ENCODE results near the gene NCS1.

Gene NCS1

GRCh38 chr9:130128733-130129431, 43.3 kb upstream of the NCS1 start (continued):
- TF ChIP-seq SP3 (tag by site-specific recombination; IDR thresholded peaks at IDR 0.05) = no peak
- TF ChIP-seq FEZF1 (tag by site-specific recombination; IDR thresholded peaks at IDR 0.05) = peak; percentile 61; the same call in 1 of the 2 replicates
- no peak for TF ChIP-seq ZNF830 (tag by site-specific recombination; IDR thresholded peaks at IDR 0.05; ENCODE audit: low read depth)
- TF ChIP-seq ZNF624 (tag by site-specific recombination; IDR thresholded peaks at IDR 0.05) = no peak
- TF ChIP-seq ZNF629 (tag by site-specific recombination; IDR thresholded peaks at IDR 0.05) = peak; percentile 88
- TF ChIP-seq TCF7L2 (IDR thresholded peaks at IDR 0.05; ENCODE audit: borderline replicate concordance, low read depth, low read length) = no peak
- peak; percentile 70 for TF ChIP-seq ZNF639 (tag by site-specific recombination; IDR thresholded peaks at IDR 0.05)
- peak; percentile 64; the same call in 1 of the 2 replicates for TF ChIP-seq PRDM10 (tag by site-specific recombination; IDR thresholded peaks at IDR 0.05)
- peak; percentile 79; the same call in 1 of the 2 replicates for TF ChIP-seq ZFP37 (tag by site-specific recombination; IDR thresholded peaks at IDR 0.05)
- peak; percentile 32 for TF ChIP-seq ZNF664 (tag by site-specific recombination; IDR thresholded peaks at IDR 0.05)

- TF ChIP-seq ZNF549 (tag by site-specific recombination; IDR thresholded peaks at IDR 0.05) (no peak), ZSCAN16 (tag by site-specific recombination; IDR thresholded peaks at IDR 0.05) (no peak), ZNF423 (tag by site-specific recombination; IDR thresholded peaks at IDR 0.05) (no peak), ZNF501 (tag by site-specific recombination; IDR thresholded peaks at IDR 0.05) (no peak), ZNF785 (tag by site-specific recombination; IDR thresholded peaks at IDR 0.05) (no peak), ZNF660 (tag by site-specific recombination; IDR thresholded peaks at IDR 0.05) (0 out of 2 replicates have a peak, but pooled peaks have one; percentile 0), ZNF488 (tag by site-specific recombination; IDR thresholded peaks at IDR 0.05) (no peak), SP7 (tag by site-specific recombination; IDR thresholded peaks at IDR 0.05) (0 out of 2 replicates have a peak, but pooled peaks have one; percentile 38), ZNF175 (tag by site-specific recombination; IDR thresholded peaks at IDR 0.05) (no peak), TRIM28 (IDR thresholded peaks at IDR 0.05; ENCODE audit: borderline replicate concordance, low read length) (no peak), ZNF394 (tag by site-specific recombination; IDR thresholded peaks at IDR 0.05; ENCODE audit: borderline replicate concordance) (0 out of 2 replicates have a peak, but pooled peaks have one; percentile 5)
- 0 out of 2 replicates have a peak overlapping the region, but pooled peaks have one; percentile 13 for H3K27ac ChIP-seq (ENCODE audit: extremely low read depth, low read depth, low read length)
- no peak overlapping the region for H3K4me3 ChIP-seq (ENCODE audit: low read depth, low read length)
- peaks cover 3 to 24% of the 10 kb centered on the region in 2 experiments; a peak in 2 of 3 replicates for H3K36me3 ChIP-seq (ENCODE audit: control insufficient read depth in 2 of 2, insufficient read depth in 1 of 2, low read length in 2 of 2)
- ChIA-PET POLR2A (interaction anchor here (0.6 to 1.1 kb wide), 2 partner anchors 9 to 91 kb away, joined by 4 to 8 read pairs; no protein-coding TSS in a partner anchor), CTCF (interaction anchor here (0.6 to 3.1 kb wide), 6 partner anchors 16 to 239 kb away, joined by 3 to 25 read pairs (median 4); no protein-coding TSS in a partner anchor)
- H3K9me3 ChIP-seq (ENCODE audit: control insufficient read depth, insufficient read depth, low read depth, low read length) = no peaks in the 10 kb centered on the region
- H3K4me1 ChIP-seq (ENCODE audit: control insufficient read depth, insufficient read depth, low read length) = peaks cover 6% of the 10 kb centered on the region
These were observed 42.7 kb upstream of the NCS1 start for GRCh38 chr9:130129432-130130061.
